IMR-90 (cell line): ENCODE measurements around the gene ANKRD13B. TPM values are rescaled to one million over a fixed set of nuclear protein-coding genes. Genes with fewer than 3 reads are reported as not detected.

Source experiments
- microRNA-seq, 2 experiments: library from miRNA; stranded (forward) in 1 of 2; unstranded in 1 of 2; fragments of 10-50 nt in 1 of 2; fragments of <30 nt in 1 of 2; gene quantifications in 1 of 2; microRNA quantifications in 1 of 2; one replicate each; pipeline versions ENCODE3 to v1.1.0; 2013 to 2020; ENCODE audit not compliant: insufficient read depth in 1 of 2, insufficient read length in 1 of 2, unreplicated experiment in 1 of 2
- polyA plus RNA-seq, 3 experiments: library from polyadenylated mRNA; depleted of rRNA; stranded (reverse); fragments of >200 nt; gene quantifications; 2 replicates each; pipeline ENCODE4 v1.2.3, GENCODE V29; 2012; ENCODE audit warnings: low replicate concordance in 1 of 3
- small RNA-seq, 5 experiments: library from RNA; depleted of rRNA; stranded (forward); fragments of <200 nt; gene quantifications; one replicate each; pipeline ENCODE3, GENCODE V24; 2012
- total RNA-seq: library from RNA; depleted of rRNA; stranded (reverse); fragments of >200 nt; gene quantifications from 2 replicates; pipeline ENCODE4 v1.2.3, GENCODE V29; 2012; rRNA removed

The ANKRD13B gene
- total and polyA plus RNA-seq, 2 of the 4 experiments (the other 2 are of a cell fraction) = 0.90 to 4.0 TPM

Small RNA genes within 50 kb of the gene (microRNA-seq; reads per million reads assigned to microRNA genes)
- not detected for gene RNU6-920P (ENCODE audit: insufficient read depth, insufficient read length)

Small RNA genes within 50 kb of the gene (small RNA-seq; reads per million reads assigned to genes)
- gene RNU6-920P = 0 to 3.0 (median 0) reads per million in 5 experiments

Other genes with a start within 250 kb of the ANKRD13B start
- gene TAOK1, start 202.8 kb upstream of the ANKRD13B start, total RNA-seq = 69.7 and 91.8 TPM in 2 replicates
- 8.1 and 9.8 TPM in 2 replicates for gene TAOK1, start 202.8 kb upstream of the ANKRD13B start, polyA plus RNA-seq (2012; rRNA removed)
- gene ABHD15, start 26.1 kb upstream of the ANKRD13B start, total RNA-seq = 3.1 and 3.2 TPM in 2 replicates
- 4.5 and 4.6 TPM in 2 replicates for gene ABHD15, start 26.1 kb upstream of the ANKRD13B start, polyA plus RNA-seq (2012; rRNA removed)
- gene TP53I13, start 24.4 kb upstream of the ANKRD13B start, total RNA-seq = 18.3 and 22.0 TPM in 2 replicates
- gene TP53I13, start 24.4 kb upstream of the ANKRD13B start, polyA plus RNA-seq (2012; rRNA removed) = 48.3 and 53.1 TPM in 2 replicates
- gene GIT1, start 3.5 kb upstream of the ANKRD13B start, total RNA-seq = 13.3 and 14.2 TPM in 2 replicates
- 34.2 and 37.1 TPM in 2 replicates for gene GIT1, start 3.5 kb upstream of the ANKRD13B start, polyA plus RNA-seq (2012; rRNA removed)
- 2.8 and 3.4 TPM in 2 replicates for gene CORO6, start 29.8 kb downstream of the ANKRD13B start, total RNA-seq
- gene CORO6, start 29.8 kb downstream of the ANKRD13B start, polyA plus RNA-seq (2012; rRNA removed) = 7.6 and 7.8 TPM in 2 replicates